HG03135 (cell line): Measurements from ENCODE around the gene KCNJ13.

Source experiments
- ATAC-seq: cut with Tn5 transposase; IDR thresholded peaks from one replicate; pipeline ENCODE4 v1.9.1; 2021; ENCODE audit warnings: mild to moderate bottlenecking, moderate library complexity; ENCODE audit not compliant: unreplicated experiment

KCNJ13 gene

GRCh38 chr2:232776435-232776834 is at the start of gene KCNJ13:
KCNJ13 (minus strand) TSS chr2:232776565; CDS start chr2:232771362, 5,203 bp downstream.
- ATAC-seq, result no peak

- no peak for ATAC-seq
Measured at GRCh38 chr2:232817756-232818155, 41.4 kb upstream of the KCNJ13 start.

DNA sequence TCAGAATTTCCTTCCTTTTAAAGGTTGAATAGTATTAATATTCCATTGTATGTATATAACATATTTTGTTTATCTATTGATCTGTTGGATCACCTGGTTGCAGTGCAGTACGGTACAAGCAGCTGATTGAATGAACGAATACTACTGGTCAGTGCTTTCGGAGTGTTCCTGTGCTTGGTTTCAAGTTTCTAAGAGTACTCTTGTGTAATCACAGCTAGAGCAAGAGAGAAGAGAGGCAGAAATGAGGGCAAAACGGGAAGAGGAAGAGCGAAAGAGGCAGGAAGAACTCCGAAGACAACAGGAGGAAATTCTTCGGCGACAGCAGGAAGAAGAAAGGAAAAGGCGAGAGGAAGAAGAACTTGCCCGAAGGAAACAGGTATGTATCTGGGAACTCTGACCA is 40.3 kb upstream of the KCNJ13 start:
- no peak for ATAC-seq

DNA sequence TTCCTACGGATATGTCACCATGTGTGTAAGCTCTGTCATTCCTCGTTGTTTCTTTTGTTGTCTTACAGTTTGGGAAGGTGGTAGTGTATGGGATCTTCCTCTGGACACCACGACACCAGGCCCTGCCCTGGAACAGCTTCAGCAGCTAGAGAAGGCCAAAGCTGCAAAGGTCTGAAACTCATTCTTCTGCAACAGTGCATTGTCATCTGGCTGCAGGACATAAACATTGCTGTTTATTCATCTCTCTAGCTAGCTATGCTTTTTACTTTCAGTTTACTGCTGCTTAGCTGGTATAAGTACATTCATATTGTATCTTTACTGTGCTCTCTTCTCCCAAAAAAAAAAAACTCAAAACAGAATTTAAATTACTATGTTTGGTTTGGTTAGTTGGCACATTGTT is 39.2 kb upstream of the KCNJ13 start:
- no peak for ATAC-seq

DNA sequence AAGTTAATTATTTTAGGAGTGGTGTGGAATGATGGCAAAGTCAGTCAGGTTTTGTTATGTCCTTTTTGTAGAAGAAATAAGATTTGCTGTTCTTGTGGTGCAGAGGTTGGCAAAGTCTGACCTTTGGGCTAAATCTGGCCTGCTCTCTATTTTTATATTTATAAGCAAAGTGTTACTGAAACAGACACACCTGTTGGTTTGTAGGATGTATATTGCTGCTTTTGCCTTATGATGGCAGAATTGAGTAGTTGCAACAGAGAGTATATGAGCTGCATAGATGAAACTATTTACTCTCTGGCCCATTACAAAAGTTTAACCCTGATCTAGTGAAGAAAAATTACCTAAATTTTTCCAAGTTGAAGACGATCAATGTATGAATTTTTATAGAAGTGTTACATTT is 34.1 kb upstream of the KCNJ13 start:
- no peak for ATAC-seq

GRCh38 chr2:232809349-232810124 is 33.2 kb upstream of the KCNJ13 start:
- ATAC-seq, result no peak

DNA sequence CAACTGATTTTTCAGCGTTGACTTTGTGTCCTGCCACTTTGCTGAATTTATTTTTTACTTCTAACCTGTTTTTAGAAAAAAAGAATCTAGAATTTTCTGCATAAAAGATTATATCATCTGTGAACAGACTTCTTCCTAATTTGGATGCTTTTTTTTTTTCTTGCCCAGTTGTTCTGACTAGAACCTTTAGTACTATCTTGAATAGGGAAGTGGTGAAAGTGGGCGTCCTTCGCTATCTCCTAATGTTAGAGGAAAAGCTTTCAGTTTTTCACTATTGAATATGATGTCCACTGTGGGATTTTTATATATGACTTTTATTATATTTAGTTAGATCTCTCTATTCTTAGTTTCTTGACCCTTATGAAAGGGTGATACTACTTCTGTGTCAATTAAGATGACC is 25.7 kb upstream of the KCNJ13 start:
- no peak for ATAC-seq

- ATAC-seq, result no peak
Measured at GRCh38 chr2:232800166-232800565, 23.8 kb upstream of the KCNJ13 start.

- no peak for ATAC-seq
Measured at GRCh38 chr2:232798187-232798586, 21.8 kb upstream of the KCNJ13 start.

GRCh38 chr2:232795920-232796319 is 19.6 kb upstream of the KCNJ13 start:
- ATAC-seq, result no peak

DNA sequence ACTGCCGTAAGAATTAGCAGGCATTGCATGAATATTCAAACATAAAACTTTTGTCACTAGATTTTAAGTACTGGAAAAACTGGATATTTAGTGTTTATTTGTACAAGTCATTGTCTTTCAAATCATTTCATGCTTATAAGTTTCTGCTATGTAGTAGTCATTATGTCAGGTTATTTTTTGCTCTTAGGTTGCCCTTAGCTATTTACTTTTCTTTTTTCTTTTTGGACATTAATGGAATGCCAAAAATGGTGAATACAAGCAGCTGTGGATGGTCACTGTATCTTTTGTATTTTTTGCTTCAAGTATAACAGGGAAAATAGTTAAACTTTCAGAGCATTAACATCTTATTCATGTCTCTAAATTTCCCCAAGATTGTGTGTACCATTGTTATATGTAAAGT is 18.6 kb upstream of the KCNJ13 start:
- no peak for ATAC-seq

DNA sequence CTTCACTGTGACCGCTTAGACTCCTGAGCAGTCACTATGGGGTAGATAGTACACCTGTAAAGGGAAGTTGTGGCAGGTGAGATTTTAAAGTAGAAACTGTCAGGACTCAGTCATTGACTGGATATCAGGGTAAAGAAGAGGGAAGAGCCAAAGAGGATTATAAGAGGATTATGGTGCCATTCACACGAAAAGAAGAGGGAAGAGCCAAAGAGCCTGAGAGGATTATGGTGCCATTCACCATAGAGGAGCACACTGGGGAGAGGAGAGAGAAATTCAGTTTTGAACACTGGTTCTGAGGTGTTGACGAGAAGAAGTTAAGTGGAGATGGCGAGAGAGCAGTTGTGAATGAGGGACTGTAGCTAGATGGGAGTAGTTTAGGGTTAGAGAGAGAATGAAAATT is 16.9 kb upstream of the KCNJ13 start:
- no peak for ATAC-seq

DNA sequence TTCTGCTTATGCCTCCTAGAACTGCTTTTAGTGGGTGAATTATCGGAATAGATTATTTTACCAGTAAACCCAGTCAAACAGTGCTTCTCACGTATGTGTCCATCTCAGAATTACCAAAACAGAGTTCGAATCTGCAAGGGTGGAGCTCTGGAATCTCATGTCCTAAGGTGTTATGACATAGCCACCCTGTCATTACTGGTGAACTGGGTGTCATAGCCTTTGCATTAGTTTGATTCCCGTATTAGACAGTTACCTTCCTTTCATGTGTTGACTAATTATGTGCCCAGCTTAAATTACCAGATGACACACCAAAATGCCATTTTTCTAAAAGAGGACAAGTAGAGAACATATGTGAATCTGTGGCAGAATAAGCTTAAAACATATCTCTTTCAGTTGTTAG is 15.2 kb upstream of the KCNJ13 start:
- ATAC-seq, result no peak

GRCh38 chr2:232789082-232789481 is 12.7 kb upstream of the KCNJ13 start:
- no peak for ATAC-seq

GRCh38 chr2:232787806-232788205 is 11.4 kb upstream of the KCNJ13 start:
- no peak for ATAC-seq

DNA sequence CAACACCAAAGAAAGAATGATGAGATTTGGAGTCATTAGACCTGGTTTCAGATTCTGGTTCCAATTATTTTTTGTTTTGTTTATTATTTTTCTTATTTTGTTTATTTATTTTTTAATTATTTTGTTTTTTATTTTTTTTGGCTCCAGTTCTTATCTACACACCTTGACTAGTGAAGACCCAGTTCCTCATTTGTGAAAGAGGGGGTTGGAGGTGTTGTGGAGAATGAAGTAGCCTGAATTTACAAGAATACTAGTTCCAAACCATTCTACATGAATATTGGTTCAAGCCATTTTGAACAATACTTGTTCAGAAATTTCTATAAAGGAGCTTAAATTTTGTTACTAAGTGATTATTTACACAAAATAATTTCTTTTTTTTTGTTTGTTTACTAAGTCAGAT is 6.9 kb upstream of the KCNJ13 start:
- ATAC-seq, result no peak

DNA sequence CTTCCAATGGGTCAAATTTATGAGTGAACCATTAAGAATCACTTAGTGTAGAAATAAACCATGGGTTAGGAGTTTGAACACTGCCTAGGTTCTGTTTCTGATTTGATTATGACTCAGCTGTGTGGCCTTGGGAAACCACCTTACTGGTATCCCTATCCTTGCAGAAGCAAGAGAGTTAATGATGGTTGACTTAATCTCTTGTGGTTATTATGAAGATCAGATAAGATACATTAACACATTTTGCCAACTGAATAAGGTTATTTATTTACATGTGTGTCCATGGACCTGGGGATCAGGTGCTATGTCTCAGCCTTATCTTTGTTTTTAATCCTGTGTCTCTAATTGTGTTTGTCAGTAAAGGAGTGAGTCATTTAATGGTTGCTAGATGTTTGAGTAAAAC is 5.4 kb upstream of the KCNJ13 start:
- ATAC-seq, result peak; percentile 95

- no peak for ATAC-seq
Measured at GRCh38 chr2:232779934-232780333, 3.6 kb upstream of the KCNJ13 start.

- no peak for ATAC-seq
Measured at GRCh38 chr2:232779465-232779864, 3.1 kb upstream of the KCNJ13 start.

DNA sequence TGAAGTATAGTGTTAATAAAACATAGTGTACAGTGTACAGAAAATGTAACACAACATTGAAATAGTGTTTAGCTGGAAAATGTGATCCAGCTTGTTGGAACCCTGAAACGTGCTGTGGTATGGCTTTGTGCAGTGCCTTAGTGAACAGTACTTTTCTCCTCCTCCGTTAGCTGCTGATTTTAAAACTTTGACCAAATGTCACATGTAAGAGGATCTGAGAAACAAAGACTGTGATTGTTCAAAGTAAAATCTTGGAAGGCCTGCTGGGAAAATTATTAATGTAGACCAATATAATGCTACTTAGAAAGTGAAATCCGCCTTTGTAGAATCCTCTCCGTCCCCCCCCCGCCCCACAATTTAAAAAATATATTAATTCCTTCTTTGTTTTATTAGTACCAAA is 911 bp upstream of the KCNJ13 start:
- no peak for ATAC-seq

DNA sequence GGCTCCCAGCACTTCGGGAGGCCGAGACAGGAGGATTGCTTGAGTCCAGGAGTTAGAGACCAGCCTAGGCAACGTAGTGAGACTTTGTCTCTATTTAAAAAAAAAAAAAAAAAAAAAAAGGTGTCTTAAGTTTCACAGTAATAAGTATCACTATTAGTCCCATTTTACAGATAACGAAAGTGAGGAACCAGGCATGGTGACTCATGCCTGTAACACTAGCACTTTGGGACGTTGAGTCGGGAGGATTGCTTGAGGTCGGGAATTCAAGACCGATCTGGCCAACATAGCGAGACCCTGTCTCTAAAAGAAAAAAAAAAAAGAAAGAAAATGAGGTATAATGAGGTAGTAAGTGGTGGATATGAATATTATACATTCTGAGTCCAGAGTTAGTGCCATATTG is 2.5 kb downstream of the KCNJ13 start:
- ATAC-seq, result no peak

GRCh38 chr2:232772531-232772930 is 3.8 kb downstream of the KCNJ13 start:
- peak; percentile 80 for ATAC-seq

DNA sequence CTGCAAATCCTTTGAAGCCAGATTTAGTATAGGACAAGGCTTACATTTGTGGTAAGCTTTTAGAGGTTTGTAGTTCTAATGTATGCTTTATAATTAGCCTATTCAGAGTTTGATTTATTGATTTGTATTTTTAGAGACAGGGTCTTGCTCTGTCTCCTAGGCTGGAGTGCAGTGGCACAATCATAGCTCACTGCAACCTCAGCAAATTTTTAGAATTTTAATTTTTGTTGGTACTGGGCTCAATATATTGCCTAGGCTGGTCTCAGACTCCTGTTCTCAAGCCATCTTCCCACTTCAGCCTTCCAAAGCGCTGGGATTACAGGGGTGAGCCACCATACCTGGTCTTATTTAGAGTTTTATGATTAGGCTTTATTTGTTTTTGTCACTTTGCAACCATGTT is 4.5 kb downstream of the KCNJ13 start:
- no peak for ATAC-seq
